Measurements from ENCODE around the gene ZNF324. TPM values are rescaled to one million over a fixed set of nuclear protein-coding genes. Genes with fewer than 3 reads are reported as not detected.
"Not testable (repeated sequence)": the region's sequence is repeated elsewhere in the genome, so short reads cannot be mapped to it uniquely, and the experiment has no call there.

The ZNF324 gene
- total and polyA plus RNA-seq, 2 experiments from 2014 or later = 15.7 to 27.8 TPM

DNA sequence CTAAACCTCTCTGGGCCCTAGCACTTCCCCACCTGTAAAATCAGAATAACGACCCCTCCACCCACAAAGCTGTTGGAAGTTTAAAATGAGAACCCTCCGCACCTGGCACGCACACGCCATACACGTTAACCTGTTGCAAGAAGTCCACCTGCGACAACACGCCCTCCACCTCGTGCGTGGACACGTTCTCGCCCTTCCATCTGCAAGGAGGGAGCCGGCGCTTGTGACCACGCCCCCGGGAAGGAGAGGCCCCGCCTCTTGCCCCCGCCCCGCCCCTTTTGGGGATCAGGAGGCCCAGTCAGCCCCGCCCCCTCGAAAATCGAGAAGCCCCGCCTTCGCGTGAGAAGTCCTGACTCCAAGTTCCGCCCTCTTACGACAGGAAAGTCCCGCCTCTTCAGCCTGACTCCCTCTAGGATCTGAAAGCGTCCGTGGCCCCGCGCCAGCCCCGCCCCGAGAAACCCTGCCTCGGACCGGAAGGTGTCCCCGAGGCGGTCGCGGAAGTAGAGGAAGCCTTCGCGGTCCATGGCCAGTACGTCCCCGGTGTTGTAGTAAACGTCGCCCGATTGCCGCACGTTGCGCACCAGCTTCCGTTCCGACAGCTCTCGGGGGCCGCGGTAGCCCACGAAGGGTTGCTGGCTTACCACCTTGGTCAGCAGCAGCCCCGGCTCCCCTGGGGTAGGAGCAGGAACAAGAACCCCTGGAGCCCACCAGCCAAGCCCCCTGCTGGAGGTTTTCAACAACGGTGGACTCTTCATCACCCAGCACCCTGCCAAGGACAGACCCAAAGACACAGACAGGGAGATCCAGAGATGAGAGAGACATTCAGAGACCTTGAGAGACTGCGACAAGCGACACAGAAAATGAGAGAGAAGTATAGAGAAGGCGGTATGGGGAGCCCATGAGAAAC, 32.4 kb downstream of the ZNF324 start:
- peaks cover 9% of the 10 kb centered on the region for H3K4me1 ChIP-seq (ENCODE audit: low read depth)
- H3K9me3 ChIP-seq (ENCODE audit: low read depth) = no peaks in the 10 kb centered on the region
- DNase-seq (ENCODE audit: low read depth in 1 of 2, low spot score in 1 of 2) = peak; percentile 99 to 100
- TF ChIP-seq, protein P1, sequence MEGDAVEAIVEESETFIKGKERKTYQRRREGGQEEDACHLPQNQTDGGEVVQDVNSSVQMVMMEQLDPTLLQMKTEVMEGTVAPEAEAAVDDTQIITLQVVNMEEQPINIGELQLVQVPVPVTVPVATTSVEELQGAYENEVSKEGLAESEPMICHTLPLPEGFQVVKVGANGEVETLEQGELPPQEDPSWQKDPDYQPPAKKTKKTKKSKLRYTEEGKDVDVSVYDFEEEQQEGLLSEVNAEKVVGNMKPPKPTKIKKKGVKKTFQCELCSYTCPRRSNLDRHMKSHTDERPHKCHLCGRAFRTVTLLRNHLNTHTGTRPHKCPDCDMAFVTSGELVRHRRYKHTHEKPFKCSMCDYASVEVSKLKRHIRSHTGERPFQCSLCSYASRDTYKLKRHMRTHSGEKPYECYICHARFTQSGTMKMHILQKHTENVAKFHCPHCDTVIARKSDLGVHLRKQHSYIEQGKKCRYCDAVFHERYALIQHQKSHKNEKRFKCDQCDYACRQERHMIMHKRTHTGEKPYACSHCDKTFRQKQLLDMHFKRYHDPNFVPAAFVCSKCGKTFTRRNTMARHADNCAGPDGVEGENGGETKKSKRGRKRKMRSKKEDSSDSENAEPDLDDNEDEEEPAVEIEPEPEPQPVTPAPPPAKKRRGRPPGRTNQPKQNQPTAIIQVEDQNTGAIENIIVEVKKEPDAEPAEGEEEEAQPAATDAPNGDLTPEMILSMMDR (IDR thresholded peaks at IDR 0.05; ENCODE audit: low read depth, low read length) = peak; percentile 46
- peak overlapping the region; percentile 43 for H3K4me3 ChIP-seq
- H3K27me3 ChIP-seq = no peaks in the 10 kb centered on the region
- peak overlapping the region; percentile 59 for H3K27ac ChIP-seq
- no peaks in the 10 kb centered on the region for H3K36me3 ChIP-seq

DNA sequence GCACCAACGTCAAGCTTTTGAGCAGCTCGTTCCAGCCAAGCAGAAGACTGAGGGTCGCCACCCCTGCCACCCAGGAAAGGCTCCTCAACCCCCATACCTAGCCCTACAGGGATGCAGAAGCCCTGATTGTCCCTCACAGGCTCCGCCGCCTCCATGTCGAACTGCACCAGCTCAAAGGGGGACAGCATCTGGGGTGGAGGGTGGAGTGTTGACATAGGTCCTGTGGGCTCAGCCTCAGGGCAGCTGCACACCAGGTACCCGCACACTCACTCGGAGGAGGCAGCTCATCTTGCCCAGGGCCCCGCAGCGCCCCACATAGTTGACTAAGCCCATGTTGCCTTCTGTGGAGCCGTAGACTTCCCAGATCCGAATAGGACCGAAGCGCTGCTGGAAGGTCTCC, 33.4 kb downstream of the ZNF324 start:
- Histone ChIP-seq H3K9me3 (ENCODE audit: low read depth) (no peaks in the 10 kb centered on the region), H3K4me3 (peak overlapping the region; percentile 43), H3K4me1 (ENCODE audit: low read depth) (peaks cover 9% of the 10 kb centered on the region), H3K27ac (peak overlapping the region; percentile 59), H3K36me3 (no peaks in the 10 kb centered on the region), H3K27me3 (no peaks in the 10 kb centered on the region)
- no peak for DNase-seq (ENCODE audit: low read depth in 1 of 2, low spot score in 1 of 2)
- TF ChIP-seq, protein P1 (IDR thresholded peaks at IDR 0.05; ENCODE audit: low read depth, low read length) = no peak

DNA sequence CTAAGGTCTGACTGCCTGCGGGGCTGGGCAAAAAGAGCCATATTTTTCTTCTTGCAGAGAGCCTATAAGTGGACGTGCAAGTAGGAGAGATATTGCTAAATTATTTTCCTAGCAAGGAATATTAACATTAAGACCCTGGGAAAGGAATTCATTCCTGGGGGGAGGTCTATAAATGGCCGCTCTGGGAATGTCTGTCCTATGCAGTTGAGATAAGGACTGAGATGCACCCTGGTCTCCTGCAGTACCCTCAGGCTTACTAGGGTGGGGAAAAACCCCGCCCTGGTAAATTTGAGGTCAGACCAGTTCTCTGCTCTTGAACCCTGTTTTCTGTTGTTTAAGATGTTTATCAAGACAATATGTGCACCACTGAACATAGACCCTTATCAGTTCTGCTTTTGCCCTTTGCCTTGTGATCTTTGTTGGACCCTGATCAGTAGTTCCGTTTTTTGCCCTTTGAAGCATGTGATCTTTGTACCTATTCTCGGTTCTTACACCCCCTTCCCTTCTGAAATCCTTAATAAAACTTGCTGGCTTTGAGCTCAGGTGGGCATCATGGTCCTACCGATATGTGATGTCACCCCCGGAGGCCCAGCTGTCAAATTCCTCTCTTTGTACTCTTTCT, 40.8 kb downstream of the ZNF324 start:
- H3K27me3 ChIP-seq; H3K36me3 ChIP-seq; H3K27ac ChIP-seq; H3K4me1 ChIP-seq (ENCODE audit: low read depth); H3K4me3 ChIP-seq; DNase-seq (ENCODE audit: low read depth in 1 of 2, low spot score in 1 of 2); H3K9me3 ChIP-seq (ENCODE audit: low read depth): not testable (repeated sequence)

DNA sequence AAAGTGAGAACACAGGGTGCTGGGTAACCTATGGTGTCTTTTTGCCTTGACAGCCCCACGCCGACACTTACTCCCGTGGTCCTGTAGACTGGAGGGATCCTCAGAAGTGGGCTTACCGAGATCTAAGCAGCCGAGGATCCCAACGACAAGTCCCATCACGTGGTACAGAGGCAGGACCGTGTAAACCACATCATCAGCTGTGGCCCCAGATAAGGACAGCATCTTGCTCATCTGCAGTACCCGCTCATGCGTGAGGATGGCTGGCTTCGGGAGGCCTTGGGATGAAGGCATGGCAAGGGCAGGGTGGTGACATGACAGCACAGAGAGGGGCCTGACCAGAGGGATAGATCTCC, 42.8 kb downstream of the ZNF324 start:
- Histone ChIP-seq H3K36me3 (no peaks in the 10 kb centered on the region), H3K9me3 (ENCODE audit: low read depth) (no peaks in the 10 kb centered on the region), H3K4me3 (no peak overlapping the region), H3K27me3 (no peaks in the 10 kb centered on the region), H3K27ac (no peak overlapping the region), H3K4me1 (ENCODE audit: low read depth) (no peaks in the 10 kb centered on the region)
- no peak for DNase-seq (ENCODE audit: low read depth in 1 of 2, low spot score in 1 of 2)
- TF ChIP-seq, protein P1 (IDR thresholded peaks at IDR 0.05; ENCODE audit: low read depth, low read length) = no peak

DNA sequence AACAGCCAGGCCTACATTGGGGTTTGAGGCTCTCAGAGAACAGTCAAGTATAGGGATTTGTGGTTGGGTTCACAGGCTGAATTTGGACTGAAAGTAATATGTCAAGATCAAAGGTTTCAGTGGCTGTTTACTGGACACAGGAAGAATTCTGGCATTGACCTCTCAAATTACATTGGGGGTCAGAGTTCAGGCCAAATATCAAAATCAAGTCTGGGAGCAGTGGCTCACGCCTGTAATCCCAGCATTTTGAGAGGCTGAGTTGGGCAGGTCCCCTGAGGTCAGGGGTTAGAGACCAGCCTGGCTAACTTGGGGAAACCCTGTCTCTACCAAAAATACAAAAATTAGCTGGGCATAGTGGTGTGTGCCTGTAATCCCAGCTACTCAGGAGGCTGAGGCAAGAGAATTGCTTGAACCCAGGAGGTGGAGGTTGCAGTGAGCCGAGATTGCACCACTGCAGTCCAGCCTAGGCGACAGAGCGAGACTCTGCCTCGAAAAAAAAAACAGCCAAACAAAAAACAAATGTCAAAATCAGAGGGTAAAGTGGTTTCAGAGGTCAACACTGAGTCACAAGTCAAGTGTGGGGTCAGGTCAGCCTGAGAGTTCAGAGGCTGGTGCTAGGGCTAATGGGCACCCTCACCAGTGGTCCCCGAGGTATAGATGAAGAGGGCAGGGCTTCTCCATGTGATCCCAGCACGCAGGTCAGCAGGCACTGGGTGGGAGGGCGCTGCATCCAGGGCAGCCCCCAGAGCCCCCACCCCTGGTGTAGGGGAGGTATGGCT, 43.4 kb downstream of the ZNF324 start:
- Histone ChIP-seq H3K36me3 (no peaks in the 10 kb centered on the region), H3K9me3 (ENCODE audit: low read depth) (no peaks in the 10 kb centered on the region), H3K27me3 (no peaks in the 10 kb centered on the region), H3K27ac (no peak overlapping the region), H3K4me1 (ENCODE audit: low read depth) (no peaks in the 10 kb centered on the region), H3K4me3 (no peak overlapping the region)
- TF ChIP-seq, protein P1 (IDR thresholded peaks at IDR 0.05; ENCODE audit: low read depth, low read length) = no peak
- no peak for DNase-seq (ENCODE audit: low read depth in 1 of 2, low spot score in 1 of 2)

Data from cardiac muscle cell (in vitro differentiated cells and primary cell).